ENCODE measurements around the gene FAM229A. TPM values are rescaled to one million over a fixed set of nuclear protein-coding genes. Genes with fewer than 3 reads are reported as not detected.

FAM229A gene
- total RNA-seq, 1 donor from 2014 or later: 11.7 TPM

GRCh38 chr1:32335790-32336590, 26.3 kb downstream of the FAM229A start, which contains the start of gene MARCKSL1:
Gene MARCKSL1, minus strand, starts transcription at chr1:32336233. Its CDS starts 200 bp downstream, at chr1:32336033.
- intact Hi-C loops (cut with micrococcal nuclease): loop anchor here (1.0 to 10.0 kb wide), 15 partner anchors 14 to 401 kb away; partner anchors contain the start of genes BSDC1, CCDC28B, EIF3I and FAM229A

GRCh38 chr1:32335535-32335789, 26.8 kb downstream of the FAM229A start:
- CTCF ChIA-PET: interaction anchor here (0.7 to 3.4 kb wide), 11 partner anchors 15 to 119 kb away, joined by 3 to 15 read pairs (median 6); partner anchors contain the start of gene BSDC1
- POLR2A ChIA-PET: interaction anchor here (0.5 to 5.8 kb wide), 35 partner anchors 10 to 723 kb away, joined by 4 to 151 read pairs (median 8); partner anchors contain the start of genes BSDC1, CCDC28B, EIF3I and FAM167B
- intact Hi-C loops (cut with micrococcal nuclease): loop anchor here (1.0 to 10.0 kb wide), 8 partner anchors 13 to 401 kb away; partner anchors contain the start of genes FAM229A, HDAC1, PTP4A2 and TSSK3
- DNase-seq (no peak), ATAC-seq (ENCODE audit: low read depth) (peak; percentile 4)
- no peak overlapping the region for H3K27ac Mint-ChIP-seq
- peak overlapping the region; percentile 86 for H3K4me3 Mint-ChIP-seq
- H3K4me1 Mint-ChIP-seq: peaks cover 61% of the 10 kb centered on the region
- H3K9me3 Mint-ChIP-seq: no peaks in the 10 kb centered on the region
- no peaks in the 10 kb centered on the region for H3K27me3 Mint-ChIP-seq
- peaks cover 38% of the 10 kb centered on the region for H3K36me3 Mint-ChIP-seq (ENCODE audit: low read depth)
- no peak for TF ChIP-seq CTCF (IDR thresholded peaks at IDR 0.05)

More at GRCh38 chr1:32335790-32336590, 26.3 kb downstream of the FAM229A start, which contains the start of gene MARCKSL1:
- Mint-ChIP-seq H3K4me1 (peaks cover 61% of the 10 kb centered on the region), H3K27me3 (no peaks in the 10 kb centered on the region), H3K36me3 (ENCODE audit: low read depth) (peaks cover 33% of the 10 kb centered on the region), H3K9me3 (no peaks in the 10 kb centered on the region), H3K4me3 (peak within 1 kb of the TSS; percentile 86), H3K27ac (peak within 1 kb of the TSS; percentile 87)
- CTCF ChIA-PET: interaction anchor here (0.6 to 3.4 kb wide), 17 partner anchors 14 to 375 kb away, joined by 3 to 15 read pairs (median 4); partner anchors contain the start of gene BSDC1
- no peak for TF ChIP-seq CTCF (IDR thresholded peaks at IDR 0.05)
- ATAC-seq (ENCODE audit: low read depth): peak; percentile 54
- POLR2A ChIA-PET: interaction anchor here (0.5 to 5.8 kb wide), 43 partner anchors 8 to 723 kb away, joined by 3 to 151 read pairs (median 6); partner anchors contain the start of genes BSDC1, CCDC28B, EIF3I and FAM167B
- DNase-seq: peak; percentile 90

GRCh38 chr1:32334864-32335534, 27.3 kb downstream of the FAM229A start:
- Mint-ChIP-seq H3K4me1 (peaks cover 57% of the 10 kb centered on the region), H3K9me3 (no peaks in the 10 kb centered on the region), H3K27ac (peak overlapping the region; percentile 87), H3K36me3 (ENCODE audit: low read depth) (peaks cover 43% of the 10 kb centered on the region), H3K4me3 (peak overlapping the region; percentile 86), H3K27me3 (no peaks in the 10 kb centered on the region)
- DNase-seq (peak; percentile 71), ATAC-seq (ENCODE audit: low read depth) (peak; percentile 30)
- intact Hi-C loops (cut with micrococcal nuclease): loop anchor here (1.0 to 10.0 kb wide), 8 partner anchors 13 to 400 kb away; partner anchors contain the start of genes FAM229A, HDAC1, PTP4A2 and TSSK3
- no peak for TF ChIP-seq CTCF (IDR thresholded peaks at IDR 0.05)
- ChIA-PET POLR2A (interaction anchor here (0.5 to 5.8 kb wide), 24 partner anchors 10 to 599 kb away, joined by 3 to 151 read pairs (median 12); partner anchors contain the start of genes BSDC1, CCDC28B, EIF3I and FAM167B), CTCF (interaction anchor here (1.3 to 3.4 kb wide), 9 partner anchors 16 to 119 kb away, joined by 3 to 15 read pairs (median 9); partner anchors contain the start of gene BSDC1)

GRCh38 chr1:32334274-32334861, 27.9 kb downstream of the FAM229A start:
- ChIA-PET CTCF (interaction anchor here (2.2 kb wide), 2 partner anchors 18 to 94 kb away, joined by 6 to 10 read pairs; no protein-coding TSS in a partner anchor), POLR2A (interaction anchor here (0.7 to 5.7 kb wide), 8 partner anchors 13 to 186 kb away, joined by 3 to 95 read pairs (median 4); partner anchors contain the start of gene FAM229A)
- Mint-ChIP-seq H3K4me3 (peak overlapping the region; percentile 86), H3K27ac (peak overlapping the region; percentile 87), H3K36me3 (ENCODE audit: low read depth) (peaks cover 48% of the 10 kb centered on the region), H3K9me3 (no peaks in the 10 kb centered on the region), H3K27me3 (no peaks in the 10 kb centered on the region), H3K4me1 (peaks cover 51% of the 10 kb centered on the region)
- no peak for TF ChIP-seq CTCF (IDR thresholded peaks at IDR 0.05)
- DNase-seq (peak; percentile 22), ATAC-seq (ENCODE audit: low read depth) (no peak)
- intact Hi-C loops (cut with micrococcal nuclease): loop anchor here (10.0 kb wide), 1 partner anchor 400 kb away; the partner anchor contains the start of gene PTP4A2

Measured in activated B cell treated with CpG ODN at 0.5 μM for 24 hours (primary cell).